Heart right ventricle (tissue), 16 donors: Measurements from ENCODE around the gene COL8A1. TPM values are rescaled to one million over a fixed set of nuclear protein-coding genes. Genes with fewer than 3 reads are reported as not detected.

ENCODE experiments used
- ATAC-seq, 8 donors: fragments of 200-7000 bp; cut with Tn5 transposase; one replicate each; pipeline ENCODE4 v1.9.1; 2020; ENCODE audit warnings: mild to moderate bottlenecking in 8 of 8, moderate library complexity in 8 of 8, moderate number of reproducible peaks in 1 of 8
- DNase-seq, 2 donors: peaks; one replicate each; pipeline ENCODE4 v3.0.0-alpha.2; 2020
- H3K27ac ChIP-seq, 10 donors: fragments of 200-600 bp; sonication (generic) in 2 of 10; one replicate each; pipeline versions ENCODE4 v1.5.0 to v1.8.0; 2020 to 2022; ENCODE audit warnings: mild to moderate bottlenecking in 3 of 10
- H3K27me3 ChIP-seq, 7 donors: fragments of 200-600 bp; one replicate each; pipeline ENCODE4 v1.8.0; 2021 to 2022; ENCODE audit warnings: mild to moderate bottlenecking in 2 of 7
- H3K36me3 ChIP-seq, 9 donors: fragments of 200-600 bp; sonication (generic) in 1 of 9; one replicate each; pipeline versions ENCODE4 v1.5.0 to v1.8.0; 2020 to 2022; ENCODE audit warnings: mild to moderate bottlenecking in 2 of 9
- H3K4me1 ChIP-seq, 9 donors: fragments of 200-600 bp; sonication (generic) in 1 of 9; one replicate each; pipeline versions ENCODE4 v1.5.0 to v1.8.0; 2020 to 2022; ENCODE audit warnings: mild to moderate bottlenecking in 4 of 9
- H3K4me3 ChIP-seq, 10 donors: fragments of 200-600 bp; sonication (generic) in 2 of 10; one replicate each; pipeline versions ENCODE4 v1.5.0 to v1.8.0; 2020 to 2022; ENCODE audit warnings: mild to moderate bottlenecking in 7 of 10, moderate library complexity in 2 of 10
- H3K9me3 ChIP-seq, 11 donors: fragments of 200-600 bp in 10 of 11; sonication (generic) in 2 of 11; one replicate each; pipeline versions ENCODE4 v1.5.0 to v1.8.0; 2013 to 2022; ENCODE audit warnings: mild to moderate bottlenecking in 2 of 11, control low read depth in 1 of 11, moderate library complexity in 1 of 11
- CTCF ChIP-seq, 9 donors: fragments of 200-600 bp; sonication (generic) in 2 of 9; IDR thresholded peaks; one replicate each; pipeline versions ENCODE4 v1.5.0 to v1.8.0; 2021 to 2022; ENCODE audit warnings: antibody characterized with exemption in 9 of 9, mild to moderate bottlenecking in 5 of 9, moderate library complexity in 1 of 9
- WGBS, 2 donors: extraction: QIAGEN DNeasy Blood & Tissue Kit; methylation state at CpG; one replicate each; pipeline ENCODE4 v1.1.7; 2013; ENCODE audit warnings: inconsistent platforms in 1 of 2; 5-methylcytosine and 5-hydroxymethylcytosine counted together
- intact Hi-C, 10 donors: fragments of 100-400 bp; cut with DNase I; formaldehyde crosslinking; loops; one replicate each; pipeline versions ENCODE4 v1.11.1 to v1.14.2; 2022
- polyA plus RNA-seq, 2 donors: library from polyadenylated mRNA; stranded (reverse); fragments of 200-250 nt; gene quantifications; one replicate each; pipeline ENCODE4 v1.2.3, GENCODE V29; 2013
- total RNA-seq, 10 donors: library from RNA; stranded (reverse); fragmentation: NEBNext Ultra II Directional in 3 of 10; extraction: Animal tissue kit (Norgen Biotek cat#: 25700) in 3 of 10; gene quantifications; one replicate each; pipeline versions ENCODE4 v1.2.1 to v1.2.4, GENCODE V29; 2021 to 2023
- donor health status: Arrhythmogenic right ventricular cardiomyopathy.
- donor health status: ischemic (EF 13 %, LVEDD 7.1; RV severe dilation, severe dysfunction).
- donor health status: healthy with polysubstance abuse.
- donor health status: DM: no; HTN: yes; CAD: no.
- donor health status: DM: no; HTN: no; CAD: no.
- donor health status: ischemic (EF 25% LVEDD 6.9; RV normal size, moderate dysfunction).
- donor health status: ischemic (EF 25% LVEDD 5.7; RV mildly dilated, moderate dysfunction).
- donor health status: healthy.
- donor health status: DM: yes; HTN: yes; CAD: no.
- donor health status: Ischemic cardiomyopathy.
- donor health status: ischemic (EF 35%, LVEDD 5.7; RV mildly dilated, moderate dysfunction).
- donor health status: nonischemic (EF 11% LVEDD 7.7; RV severe dilation, severe dysfunction).
- donor health status: DM: yes; HTN: yes; CAD: no.
- donor health status: PGD.
- donor health status: ischemic (EF 29% LVEDD 5.4; RV normal size, mild dysfunction).
- donor health status: nonischemic (EF 23%, LVEDD 6.1; RV moderate dilation, normal function).

COL8A1 gene
- total and polyA plus RNA-seq, 12 donors = 7.5 to 32.2 (median 14.5) TPM

GRCh38 chr3:99620976-99621375 is 17.4 kb upstream of the COL8A1 start:
- WGBS, 2 donors = 85 to 93% methylated on average over 2 of the region's 2 CpGs
- Histone ChIP-seq H3K9me3 (peaks cover 0 to 1% (median 0%) of the 10 kb centered on the region in 11 donors), H3K27me3 (no peaks in the 10 kb centered on the region), H3K36me3 (no peaks in the 10 kb centered on the region), H3K4me1 (peaks cover 0 to 2% (median 0%) of the 10 kb centered on the region in 9 donors), H3K27ac (no peak overlapping the region), H3K4me3 (no peak overlapping the region)
- no peak for ATAC-seq
- TF ChIP-seq CTCF (IDR thresholded peaks at IDR 0.05) = no peak
- intact Hi-C loops = no loop called here
- DNase-seq = no peak

GRCh38 chr3:99624496-99625236 is 13.7 kb upstream of the COL8A1 start:
- H3K27me3 ChIP-seq = no peaks in the 10 kb centered on the region
- DNase-seq (no peak), ATAC-seq (no peak)
- no peak overlapping the region for H3K27ac ChIP-seq
- WGBS, 2 donors = 97 to 98% methylated on average over 2 of the region's 2 CpGs
- H3K36me3 ChIP-seq = no peaks in the 10 kb centered on the region
- H3K4me3 ChIP-seq = no peak overlapping the region
- intact Hi-C loops = no loop called here
- TF ChIP-seq CTCF (IDR thresholded peaks at IDR 0.05) = no peak
- no peaks in the 10 kb centered on the region for H3K9me3 ChIP-seq
- peaks cover 0 to 2% (median 0%) of the 10 kb centered on the region in 9 donors for H3K4me1 ChIP-seq

- DNase-seq = no peak
- Histone ChIP-seq H3K27ac (no peak overlapping the region), H3K4me3 (no peak overlapping the region), H3K4me1 (peaks cover 0 to 2% (median 0%) of the 10 kb centered on the region in 9 donors), H3K27me3 (no peaks in the 10 kb centered on the region), H3K36me3 (no peaks in the 10 kb centered on the region), H3K9me3 (no peaks in the 10 kb centered on the region)
- TF ChIP-seq CTCF (IDR thresholded peaks at IDR 0.05) = no peak
- 64 to 91% methylated on average over 2 of the region's 2 CpGs for WGBS, 2 donors
- ATAC-seq = no peak
- intact Hi-C loops = no loop called here
Measured at GRCh38 chr3:99625237-99625622, 13.2 kb upstream of the COL8A1 start.

GRCh38 chr3:99625643-99626416 is 12.6 kb upstream of the COL8A1 start:
- no peak overlapping the region for H3K4me3 ChIP-seq
- no peak for TF ChIP-seq CTCF (IDR thresholded peaks at IDR 0.05)
- no peaks in the 10 kb centered on the region for H3K27me3 ChIP-seq
- WGBS, 2 donors = 53 to 64% methylated on average over 4 of the region's 4 CpGs
- H3K9me3 ChIP-seq = no peaks in the 10 kb centered on the region
- intact Hi-C loops = no loop called here
- ATAC-seq (no peak), DNase-seq (no peak)
- H3K36me3 ChIP-seq = no peaks in the 10 kb centered on the region
- no peaks in the 10 kb centered on the region for H3K4me1 ChIP-seq
- H3K27ac ChIP-seq = no peak overlapping the region
